Measurements from ENCODE around the gene TIMM10. TPM values are rescaled to one million over a fixed set of nuclear protein-coding genes. Genes with fewer than 3 reads are reported as not detected.

Gene TIMM10
- total RNA-seq, 4 donors from 2014 or later: 45.4 to 61.7 (median 49.5) TPM

- Histone ChIP-seq H3K4me1 (peaks cover 9 to 17% of the 10 kb centered on the region in 2 donors), H3K36me3 (no peaks in the 10 kb centered on the region), H3K9me3 (no peaks in the 10 kb centered on the region), H3K4me3 (no peak overlapping the region), H3K27ac (peak overlapping the region in 3 of 4 donors; percentile 80 to 93 (median 88)), H3K27me3 (no peaks in the 10 kb centered on the region)
- DNase-seq (no peak), ATAC-seq (no peak)
- TF ChIP-seq CTCF (IDR thresholded peaks at IDR 0.05 in 4 of 5, conservative IDR thresholded peaks at IDR 0.05 in 1 of 5) (no peak), POLR2A (IDR thresholded peaks at IDR 0.05) (no peak)
- in situ Hi-C loops (cut with MboI; ENCODE audit: low sequenced_read_pairs in 4 of 4) (no loop called here), intact Hi-C loops (cut with DNase I; ENCODE audit: low total_unique reads) (no loop called here)
Observed at GRCh38 chr11:57512646-57513451, 17.7 kb downstream of the TIMM10 start.

GRCh38 chr11:57511741-57512430 is 18.7 kb downstream of the TIMM10 start:
- ATAC-seq: no peak
- intact Hi-C loops (cut with DNase I; ENCODE audit: low total_unique reads): no loop called here
- Histone ChIP-seq H3K27me3 (no peaks in the 10 kb centered on the region), H3K4me3 (no peak overlapping the region), H3K36me3 (no peaks in the 10 kb centered on the region), H3K4me1 (peaks cover 9 to 17% of the 10 kb centered on the region in 2 donors), H3K27ac (no peak overlapping the region), H3K9me3 (no peaks in the 10 kb centered on the region)
- in situ Hi-C loops (cut with MboI; ENCODE audit: low sequenced_read_pairs in 4 of 4): no loop called here
- no peak for DNase-seq
- TF ChIP-seq POLR2A (IDR thresholded peaks at IDR 0.05) (no peak), CTCF (IDR thresholded peaks at IDR 0.05 in 4 of 5, conservative IDR thresholded peaks at IDR 0.05 in 1 of 5) (no peak)

GRCh38 chr11:57508341-57509170 is 22.0 kb downstream of the TIMM10 start:
- Histone ChIP-seq H3K4me1 (peaks cover 0 to 3% of the 10 kb centered on the region in 2 donors), H3K27me3 (no peaks in the 10 kb centered on the region), H3K4me3 (no peak overlapping the region), H3K27ac (no peak overlapping the region), H3K9me3 (no peaks in the 10 kb centered on the region), H3K36me3 (no peaks in the 10 kb centered on the region)
- DNase-seq (no peak), ATAC-seq (no peak)
- intact Hi-C loops (cut with DNase I; ENCODE audit: low total_unique reads) (no loop called here), in situ Hi-C loops (cut with MboI; ENCODE audit: low sequenced_read_pairs in 4 of 4) (no loop called here)
- TF ChIP-seq POLR2A (IDR thresholded peaks at IDR 0.05) (no peak), CTCF (IDR thresholded peaks at IDR 0.05 in 4 of 5, conservative IDR thresholded peaks at IDR 0.05 in 1 of 5) (no peak)

- ATAC-seq: no peak
- no peaks in the 10 kb centered on the region for H3K36me3 ChIP-seq
- no peak overlapping the region for H3K27ac ChIP-seq
- in situ Hi-C loops (cut with MboI; ENCODE audit: low sequenced_read_pairs in 4 of 4) (no loop called here), intact Hi-C loops (cut with DNase I; ENCODE audit: low total_unique reads) (no loop called here)
- no peaks in the 10 kb centered on the region for H3K9me3 ChIP-seq
- no peaks in the 10 kb centered on the region for H3K27me3 ChIP-seq
- no peak overlapping the region for H3K4me3 ChIP-seq
- no peak for TF ChIP-seq CTCF (IDR thresholded peaks at IDR 0.05 in 4 of 5, conservative IDR thresholded peaks at IDR 0.05 in 1 of 5)
- no peak for TF ChIP-seq POLR2A (IDR thresholded peaks at IDR 0.05)
- peaks cover 3 to 9% of the 10 kb centered on the region in 2 donors for H3K4me1 ChIP-seq
- DNase-seq: no peak
Observed at GRCh38 chr11:57506522-57506921, 24.0 kb downstream of the TIMM10 start.

All from gastrocnemius medialis (tissue), 4 donors.